GM06990 (cell line): Measurements from ENCODE around the gene GRK5.

ENCODE experiments used
- DNase-seq: peaks from one replicate; pipeline ENCODE4 v3.0.0-alpha.2; 2011; ENCODE audit not compliant: insufficient read length; ENCODE audit errors: extremely low read depth
- H3K27me3 ChIP-seq: replicated peaks from 2 replicates; pipeline ENCODE4 v1.6.0; 2011; ENCODE audit warnings: low read length; ENCODE audit not compliant: control insufficient read depth, insufficient read depth
- H3K36me3 ChIP-seq: 2 replicates; pipeline ENCODE4 v1.5.1; 2011; ENCODE audit warnings: low read length; ENCODE audit not compliant: control insufficient read depth, insufficient read depth
- H3K4me3 ChIP-seq: replicated peaks from 2 replicates; pipeline ENCODE4 v1.5.1; 2011; ENCODE audit warnings: low read depth, mild to moderate bottlenecking, control low read depth, low read length
- CTCF ChIP-seq: IDR thresholded peaks from 2 replicates; pipeline ENCODE4 v1.5.1; 2011; ENCODE audit warnings: low read length, control low read depth, mild to moderate bottlenecking, inconsistent platforms; ENCODE audit not compliant: insufficient read depth, poor library complexity, severe bottlenecking

Gene GRK5

GRCh38 chr10:119359025-119359424, 151.7 kb downstream of the GRK5 start:
- Histone ChIP-seq H3K36me3 (peaks cover 6% of the 10 kb centered on the region; the same call in 1 of the 2 replicates), H3K4me3 (no peak overlapping the region), H3K27me3 (no peaks in the 10 kb centered on the region)
- no peak for DNase-seq
- no peak for TF ChIP-seq CTCF

- no peak overlapping the region for H3K4me3 ChIP-seq
- peak; percentile 31 for DNase-seq
- no peak for TF ChIP-seq CTCF
- H3K36me3 ChIP-seq: peaks cover 6% of the 10 kb centered on the region; the same call in 1 of the 2 replicates
- H3K27me3 ChIP-seq: no peaks in the 10 kb centered on the region
Observed at GRCh38 chr10:119360181-119360921, 153.0 kb downstream of the GRK5 start.

- peaks cover 7% of the 10 kb centered on the region for H3K36me3 ChIP-seq
- no peak overlapping the region for H3K4me3 ChIP-seq
- no peaks in the 10 kb centered on the region for H3K27me3 ChIP-seq
- DNase-seq: no peak
- no peak for TF ChIP-seq CTCF
Observed at GRCh38 chr10:119361037-119361436, 153.7 kb downstream of the GRK5 start.

- Histone ChIP-seq H3K4me3 (no peak overlapping the region), H3K27me3 (no peaks in the 10 kb centered on the region), H3K36me3 (peaks cover 9% of the 10 kb centered on the region)
- TF ChIP-seq CTCF: no peak
- no peak for DNase-seq
Observed at GRCh38 chr10:119362122-119362521, 154.8 kb downstream of the GRK5 start.

GRCh38 chr10:119364645-119365600, 157.6 kb downstream of the GRK5 start:
- no peak for TF ChIP-seq CTCF
- Histone ChIP-seq H3K27me3 (no peaks in the 10 kb centered on the region), H3K4me3 (no peak overlapping the region), H3K36me3 (peaks cover 3% of the 10 kb centered on the region; the same call in 1 of the 2 replicates)
- DNase-seq: no peak
